Stimulated activated naive CD4-positive, alpha-beta T cell treated with Interleukin-2 at 50 U/mL for 16 hours (primary cell): ENCODE results near the gene CSH1.
A peak's percentile ranks its signal among the peaks of the same experiment; 100 is the strongest.
"Not testable (repeated sequence)": the region's sequence is repeated elsewhere in the genome, so short reads cannot be mapped to it uniquely, and the experiment has no call there.

Source experiments
- DNase-seq: peaks from one replicate; lab custom pipeline; 2025; lab: John Stamatoyannopoulos, UW

CSH1 gene

GRCh38 chr17:63896524-63897354 is at the start of gene CSH1:
TSS of gene CSH1 (minus strand) at chr17:63896574. CDS start at chr17:63896511, 63 bp downstream.
- DNase-seq = not testable (repeated sequence)

- no peak for DNase-seq
Observed at GRCh38 chr17:63945784-63946439, 49.5 kb upstream of the CSH1 start.

DNA sequence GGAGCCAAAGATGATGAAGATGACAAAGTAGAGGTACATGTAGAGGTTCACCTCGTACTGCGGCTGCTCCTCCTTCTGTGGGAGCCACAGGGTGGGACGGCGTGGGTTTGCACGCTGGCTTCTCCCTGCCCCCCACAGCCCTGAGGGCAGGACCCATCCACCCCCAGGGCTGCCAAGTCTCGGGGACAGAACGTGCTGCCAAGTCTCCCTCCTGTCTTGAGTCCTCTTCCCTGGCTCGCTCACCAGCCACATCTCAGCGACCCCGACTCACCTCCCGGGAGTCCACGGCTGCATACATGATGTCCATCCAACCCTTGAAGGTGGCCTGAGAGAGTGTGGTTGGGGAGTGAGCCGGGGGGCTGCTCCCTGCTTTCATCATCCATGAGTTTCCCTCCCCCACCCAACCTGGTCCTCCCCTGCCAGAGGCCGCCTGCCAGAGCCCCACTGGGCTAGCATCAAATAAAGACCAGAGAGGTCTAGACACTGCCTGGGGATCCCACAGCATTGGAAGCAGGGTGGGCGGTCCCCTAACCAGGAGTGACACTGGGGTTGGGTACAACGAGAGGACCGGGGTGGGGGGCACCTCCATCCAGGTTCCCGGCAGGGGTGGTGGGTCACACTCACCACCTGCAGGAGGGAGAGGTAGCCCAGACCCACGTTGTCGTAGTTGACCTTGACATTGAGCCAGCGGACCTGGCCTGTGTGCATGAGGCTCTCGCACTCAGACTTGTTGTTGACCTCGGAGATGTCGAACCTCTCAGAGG is 48.5 kb upstream of the CSH1 start:
- no peak for DNase-seq

- no peak for DNase-seq
Observed at GRCh38 chr17:63943745-63944144, 47.4 kb upstream of the CSH1 start.

GRCh38 chr17:63942309-63942985 is 46.1 kb upstream of the CSH1 start:
- no peak for DNase-seq

GRCh38 chr17:63941751-63942150 is 45.4 kb upstream of the CSH1 start:
- no peak for DNase-seq

- DNase-seq = no peak
Observed at GRCh38 chr17:63941162-63941561, 44.8 kb upstream of the CSH1 start.

GRCh38 chr17:63940584-63940983 is 44.2 kb upstream of the CSH1 start:
- no peak for DNase-seq

- no peak for DNase-seq
Observed at GRCh38 chr17:63939884-63940283, 43.5 kb upstream of the CSH1 start.

DNA sequence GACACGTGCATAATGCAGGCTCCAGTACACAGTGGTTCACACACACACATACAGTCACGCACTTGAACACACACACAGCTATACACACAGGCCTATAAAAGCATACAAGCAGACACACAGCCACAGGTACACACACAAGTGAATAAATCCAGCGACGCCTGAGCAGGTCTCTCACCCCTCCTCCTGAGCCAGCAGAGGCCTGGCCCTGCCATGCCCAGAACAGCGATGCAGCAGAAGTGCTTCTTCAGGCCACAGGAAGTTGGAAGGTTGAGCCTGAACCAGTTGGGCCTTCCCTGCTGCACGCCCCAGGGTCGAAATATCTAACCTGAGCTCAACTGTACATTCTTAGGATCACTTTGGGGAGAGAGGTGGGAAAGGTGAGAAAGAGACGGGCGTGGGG is 43.0 kb upstream of the CSH1 start:
- no peak for DNase-seq

DNA sequence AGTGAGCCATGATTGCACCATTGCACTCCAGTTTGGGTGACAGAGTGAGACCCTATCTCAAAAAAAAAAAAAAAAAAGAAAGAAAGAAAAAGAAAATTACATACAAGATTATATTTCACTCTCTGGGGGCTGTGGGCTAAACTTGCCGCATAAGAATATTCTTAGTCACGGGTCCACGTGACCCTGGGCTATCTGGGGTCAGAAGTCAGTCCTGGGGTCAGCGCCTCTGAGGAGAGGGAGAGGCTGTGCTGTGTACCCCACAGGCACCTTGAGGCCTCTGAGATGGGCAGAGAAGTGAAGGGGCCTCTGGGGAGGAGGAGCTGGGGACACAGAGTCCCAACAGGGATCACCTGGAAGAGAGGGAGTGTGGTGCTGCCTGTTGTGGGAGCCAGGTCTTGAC is 41.5 kb upstream of the CSH1 start:
- DNase-seq = no peak

- no peak for DNase-seq
Observed at GRCh38 chr17:63937319-63937718, 40.9 kb upstream of the CSH1 start.

GRCh38 chr17:63934183-63935112 is 38.1 kb upstream of the CSH1 start:
- DNase-seq = no peak

- no peak for DNase-seq
Observed at GRCh38 chr17:63933598-63933997, 37.2 kb upstream of the CSH1 start.

- DNase-seq = no peak
Observed at GRCh38 chr17:63932721-63933120, 36.3 kb upstream of the CSH1 start.

DNA sequence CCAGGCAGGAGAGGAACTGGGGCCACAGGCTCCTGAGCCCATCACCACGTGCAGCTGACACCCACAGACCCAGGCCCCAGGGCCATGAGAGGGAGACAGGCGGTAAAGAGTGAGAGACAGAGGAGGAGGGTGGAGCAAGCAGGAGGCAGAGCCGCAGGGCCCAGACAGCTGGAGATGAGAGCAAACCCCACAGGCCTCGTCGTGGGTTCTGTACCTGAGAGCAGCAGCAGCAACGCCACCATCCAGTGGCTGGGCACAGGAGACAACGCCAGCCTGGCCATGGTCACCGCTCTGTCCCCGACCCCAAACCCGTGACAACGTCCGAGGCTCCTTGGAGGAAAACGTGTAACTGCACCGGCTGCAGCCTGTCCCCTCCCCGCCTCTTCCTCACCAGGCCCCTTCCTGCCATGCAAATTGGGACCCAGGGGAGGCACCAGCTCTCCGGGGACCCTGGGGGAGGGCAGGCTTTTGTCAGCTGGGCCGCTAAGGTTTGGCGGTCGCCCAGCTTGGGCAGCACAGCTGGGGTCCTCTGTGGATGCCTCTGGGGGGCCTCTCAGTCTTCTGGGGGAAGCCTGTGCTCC is 35.7 kb upstream of the CSH1 start, which contains the start of gene CD79B:
TSS of gene CD79B (minus strand) at position 351 of the 581 bp plus-strand sequence. CDS start at position 281, 70 bp downstream.
- peak; percentile 53 for DNase-seq

DNA sequence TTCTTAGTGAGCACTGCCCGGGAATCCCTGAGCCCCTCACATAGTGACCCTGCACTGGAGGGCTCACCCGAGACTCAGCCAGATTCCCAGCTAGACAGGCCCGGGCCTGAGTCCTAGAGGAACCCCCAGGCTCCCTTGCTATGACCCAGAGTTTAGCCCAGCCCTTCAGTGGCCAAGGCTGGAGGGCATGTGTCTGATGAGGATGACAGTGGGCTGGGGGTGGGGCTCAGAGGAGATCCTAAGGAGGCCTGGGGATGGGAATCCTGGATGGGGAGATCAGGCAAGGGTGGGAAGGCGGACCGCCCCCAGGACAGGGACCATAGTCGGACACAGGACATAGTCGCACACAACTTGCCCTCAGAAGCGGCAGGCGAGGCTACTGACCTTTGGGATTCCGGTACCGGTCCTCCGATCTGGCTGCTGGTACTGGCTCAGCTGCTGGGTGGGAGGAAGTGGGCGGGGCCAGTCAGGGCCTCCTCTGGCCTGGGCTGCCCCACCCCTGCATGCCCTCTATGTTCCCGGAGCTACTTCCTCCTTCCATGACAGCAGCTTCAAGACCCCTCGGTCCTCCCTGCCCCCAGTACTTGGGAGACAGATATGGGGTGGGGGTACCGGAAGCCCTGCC is 34.7 kb upstream of the CSH1 start:
- DNase-seq = peak; percentile 35

GRCh38 chr17:63929860-63930766 is 33.7 kb upstream of the CSH1 start:
- DNase-seq = no peak
